CD4-positive, alpha-beta T cell treated with Interferon alpha-2 for 1 hour (primary cell): Measurements from ENCODE around the gene RUSC1.
A peak's percentile ranks its signal among the peaks of the same experiment; 100 is the strongest.

Source experiments
- DNase-seq, 2 donors: peaks; one replicate each; pipeline ENCODE4 v3.0.0-alpha.2; 2020 to 2022

RUSC1 gene

DNA sequence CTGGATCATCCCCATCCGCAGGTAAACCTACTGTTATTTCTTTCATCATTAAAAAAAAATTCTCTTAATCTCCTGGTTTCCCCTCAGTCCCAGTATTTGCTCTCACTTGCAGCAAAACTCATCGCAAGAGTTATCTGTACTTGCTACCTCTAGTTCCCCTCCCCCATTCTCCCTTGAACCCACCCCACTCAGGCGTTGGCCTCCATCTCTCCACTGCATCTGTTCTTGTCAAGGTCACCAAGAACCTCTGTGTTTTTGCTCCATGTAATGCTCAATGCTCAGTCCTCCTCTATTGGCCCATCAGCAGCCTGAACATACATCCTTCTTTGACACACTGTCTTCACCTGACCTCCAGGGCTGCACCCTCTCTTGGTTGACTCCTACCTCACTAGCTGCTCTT, 24.0 kb upstream of the RUSC1 start:
- DNase-seq = no peak

DNA sequence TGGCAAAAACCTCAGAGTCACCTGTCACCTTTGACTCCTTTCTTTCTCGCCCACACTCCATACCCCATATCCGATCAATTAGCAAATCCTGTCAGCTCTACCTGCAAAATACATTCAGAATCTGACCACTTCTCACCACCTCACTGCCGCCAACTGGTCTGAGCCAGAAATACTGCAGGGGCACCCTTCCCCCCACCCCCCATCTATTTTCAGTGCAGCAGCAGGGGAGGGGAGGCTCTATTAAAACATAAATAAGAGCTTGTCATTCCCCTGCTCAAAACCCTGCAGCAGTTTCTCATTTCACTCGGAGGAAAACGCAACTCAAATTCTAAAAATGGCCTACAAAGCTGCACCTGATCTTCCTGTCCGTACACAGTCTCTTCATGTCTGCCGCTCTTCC, 23.3 kb upstream of the RUSC1 start:
- no peak for DNase-seq

DNA sequence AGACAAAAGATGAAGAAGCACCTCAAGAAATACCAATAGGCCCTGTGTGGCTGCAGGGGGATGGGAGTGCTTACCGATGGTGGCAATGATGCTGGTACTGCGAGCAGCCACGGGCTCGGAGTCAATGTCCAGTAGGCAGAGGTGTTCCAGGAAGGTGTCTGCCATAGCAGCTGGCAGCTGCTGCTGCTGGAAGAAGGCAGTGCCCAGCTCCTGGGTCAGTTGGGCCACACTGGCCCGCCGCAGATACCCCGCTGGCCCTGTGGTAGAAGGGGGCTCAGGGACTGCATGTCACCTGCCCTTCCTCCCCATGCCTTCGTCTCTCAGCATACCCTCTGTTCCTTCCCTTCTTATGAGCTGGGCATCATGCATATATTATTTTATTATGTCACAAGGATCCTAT, 20.7 kb upstream of the RUSC1 start:
- DNase-seq = no peak

DNA sequence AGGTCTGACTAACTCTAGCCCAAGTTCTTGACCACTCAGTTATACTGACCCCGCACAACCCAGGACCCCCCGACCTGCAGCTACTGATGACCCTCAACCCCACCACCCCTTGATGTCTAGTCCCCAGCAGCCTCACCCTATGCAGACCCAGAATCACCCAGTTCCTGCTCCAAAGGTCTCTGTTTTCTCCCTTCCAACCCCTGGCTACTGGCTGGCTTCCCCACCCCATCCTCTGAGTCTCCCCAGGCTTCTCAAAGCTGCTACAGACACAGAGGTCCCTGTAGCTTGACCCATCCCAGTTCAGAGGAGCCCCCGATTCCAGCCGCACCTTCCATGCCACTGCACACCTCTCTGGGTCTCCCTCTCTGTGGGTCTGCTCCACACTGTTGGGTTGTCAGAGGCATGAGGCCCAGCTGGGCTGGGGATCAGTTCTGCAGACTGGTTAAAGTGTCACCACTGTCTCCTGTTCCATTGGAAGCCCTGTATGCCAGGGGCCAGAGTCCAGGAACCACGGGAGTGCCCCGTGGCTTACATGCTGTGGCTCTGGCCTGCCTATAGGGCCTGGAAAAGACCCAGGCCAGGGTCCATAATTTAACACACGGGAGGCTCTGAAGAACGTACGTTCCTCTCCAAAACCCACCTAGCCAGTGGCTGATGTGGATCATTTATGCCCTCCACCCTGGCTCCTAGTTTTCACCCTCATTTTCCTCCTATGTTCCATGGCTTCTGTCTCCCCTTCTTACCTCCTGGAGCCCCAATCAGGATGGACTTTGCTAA, 20.0 kb upstream of the RUSC1 start:
- no peak for DNase-seq

DNA sequence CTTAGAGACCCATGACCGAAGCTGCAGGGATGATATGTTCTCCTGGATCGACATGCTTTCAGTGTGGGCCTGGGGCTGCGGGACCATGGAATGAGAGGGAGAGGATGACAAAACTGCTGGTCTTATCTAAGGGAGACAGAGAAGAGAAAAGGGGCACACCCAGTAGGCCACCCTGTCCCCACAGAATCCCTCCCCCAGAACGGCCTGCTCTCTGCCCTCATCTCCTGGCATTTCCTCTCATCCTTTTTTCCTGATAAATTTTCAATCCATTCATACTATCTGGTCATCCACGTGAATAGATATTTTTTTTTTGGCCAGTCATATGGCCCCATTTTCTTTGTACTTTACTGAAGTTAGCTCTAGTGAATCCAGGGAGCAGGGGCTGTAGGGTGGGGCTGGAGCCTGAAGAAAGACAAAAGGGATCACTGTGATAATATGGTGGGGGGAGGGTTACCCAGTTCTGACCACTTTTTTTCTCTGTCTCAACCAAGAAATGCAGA, 19.3 kb upstream of the RUSC1 start, which contains the start of gene PKLR:
Gene PKLR (minus strand): TSS at position 97 of the 500 bp plus-strand sequence. CDS start 43 bp downstream, at position 54.
- DNase-seq = no peak

DNA sequence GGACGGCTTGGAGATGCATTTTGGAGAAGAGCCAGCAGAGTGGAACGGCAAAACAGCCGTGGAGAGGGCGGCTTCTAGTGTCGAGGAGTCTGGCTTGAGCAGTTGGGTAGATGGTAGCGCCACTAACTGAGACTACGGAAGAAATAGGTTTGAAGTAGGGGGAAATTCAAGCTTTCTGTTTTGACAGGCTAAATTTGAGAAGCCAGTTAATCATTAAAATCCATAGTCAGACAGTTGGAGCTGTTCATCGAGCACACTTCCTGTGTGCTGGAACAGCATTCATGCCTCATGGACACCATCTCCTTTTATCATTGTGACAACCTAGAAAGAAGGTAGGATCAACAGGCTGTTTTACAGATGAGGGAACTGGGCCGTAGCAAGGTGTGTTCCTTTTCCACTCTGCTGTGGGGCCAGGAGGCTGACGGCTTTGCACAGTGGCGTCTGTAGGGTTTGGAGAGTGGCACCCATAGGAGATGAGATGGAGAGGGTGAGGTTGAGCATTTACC, 16.1 kb upstream of the RUSC1 start:
- DNase-seq = no peak

DNA sequence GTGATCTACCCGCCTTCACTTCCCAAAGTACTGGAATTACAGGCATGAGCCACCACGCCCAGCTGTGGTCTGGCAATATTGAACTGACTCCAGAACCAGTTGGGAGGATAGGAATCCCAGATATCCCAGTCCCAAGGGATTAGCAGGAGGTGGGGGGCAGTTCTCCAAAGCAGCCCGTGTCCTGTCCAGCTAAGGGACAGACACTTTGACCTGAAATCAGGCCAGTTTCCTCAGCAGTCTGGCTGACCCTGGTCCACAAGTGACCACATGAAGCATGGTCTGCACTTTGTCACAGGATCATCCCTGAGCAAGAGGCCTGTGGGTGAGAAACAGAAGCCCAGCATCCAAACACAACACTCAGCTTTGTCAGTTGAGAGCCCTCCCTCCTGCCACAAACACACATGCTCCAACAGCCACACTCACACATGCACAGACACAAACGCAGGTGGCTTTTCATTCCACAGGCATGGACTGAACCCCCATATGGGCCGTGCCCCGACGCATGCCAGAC, 14.8 kb upstream of the RUSC1 start:
- DNase-seq = no peak

DNA sequence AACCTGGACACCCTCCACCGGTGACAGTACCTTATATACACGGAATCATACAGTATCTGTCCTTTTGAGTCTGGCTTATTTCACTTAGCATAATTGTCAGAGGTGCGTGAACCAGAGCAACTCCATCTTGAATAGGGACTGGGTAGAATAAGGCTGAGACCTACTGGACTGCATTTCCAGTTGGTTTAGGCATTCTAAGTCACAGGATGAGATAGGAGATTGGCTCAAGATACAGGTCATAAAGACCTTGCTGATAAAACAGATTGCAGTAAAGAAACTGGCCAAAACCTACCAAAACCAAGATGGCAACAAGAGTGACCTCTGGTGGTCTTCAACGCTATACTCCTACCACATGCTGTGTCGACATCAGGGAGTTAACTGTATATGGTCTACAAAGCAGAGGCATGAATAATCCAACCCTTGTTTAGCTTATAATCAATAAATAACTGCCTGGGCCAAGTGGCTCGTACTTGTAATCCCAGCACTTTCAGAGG, 13.4 kb upstream of the RUSC1 start:
- DNase-seq = peak in 1 of 2 donors; percentile 34

DNA sequence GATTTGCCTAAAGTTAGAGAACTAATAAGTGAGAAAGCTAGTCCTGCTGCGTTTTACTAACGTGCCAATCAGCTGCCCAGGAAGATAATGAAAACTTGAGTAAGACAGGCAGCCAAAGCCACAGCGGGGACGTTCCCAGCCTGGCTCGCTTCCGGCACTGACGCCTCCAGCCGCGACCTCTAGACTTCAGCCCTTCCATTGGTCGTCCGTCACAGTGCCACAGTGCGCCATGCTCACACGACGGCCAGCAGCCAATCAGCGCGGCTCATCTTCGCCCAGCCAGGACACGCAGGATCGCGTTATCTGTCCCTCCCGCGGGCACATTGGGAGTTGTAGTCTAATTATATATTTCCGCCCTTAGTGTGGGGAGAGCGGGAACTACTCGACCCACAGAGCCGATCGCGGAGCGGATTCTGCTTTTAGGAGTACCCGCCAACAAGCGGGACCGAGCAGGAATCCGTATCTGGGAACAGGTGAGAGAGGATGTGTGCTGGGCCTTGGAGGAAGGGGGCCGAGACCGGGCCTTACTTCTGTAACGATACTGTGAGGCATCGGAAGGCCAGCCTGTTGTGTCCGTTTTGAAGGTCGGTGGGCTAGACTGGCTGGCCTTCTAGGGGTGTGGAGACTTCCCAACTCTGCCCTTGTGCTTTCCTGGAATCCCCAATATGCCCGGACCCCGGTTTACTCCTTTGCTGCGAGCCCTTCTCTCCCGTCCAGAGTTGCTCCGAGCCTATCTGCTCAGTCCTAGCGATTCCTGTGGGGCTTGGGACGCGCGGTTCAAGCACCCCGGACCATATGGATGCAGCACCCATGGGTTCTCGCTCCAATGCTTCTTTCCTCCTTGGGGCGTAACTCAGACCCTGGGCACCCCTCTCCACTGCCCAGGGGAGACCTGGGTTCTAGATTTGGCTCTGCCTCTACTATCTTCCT, 11.9 kb upstream of the RUSC1 start, which contains the start of gene FDPS:
Gene FDPS (plus strand): TSS at position 374 of the 930 bp plus-strand sequence. CDS start 924 bp downstream, outside the sequence.
- DNase-seq = peak; percentile 98 to 99

DNA sequence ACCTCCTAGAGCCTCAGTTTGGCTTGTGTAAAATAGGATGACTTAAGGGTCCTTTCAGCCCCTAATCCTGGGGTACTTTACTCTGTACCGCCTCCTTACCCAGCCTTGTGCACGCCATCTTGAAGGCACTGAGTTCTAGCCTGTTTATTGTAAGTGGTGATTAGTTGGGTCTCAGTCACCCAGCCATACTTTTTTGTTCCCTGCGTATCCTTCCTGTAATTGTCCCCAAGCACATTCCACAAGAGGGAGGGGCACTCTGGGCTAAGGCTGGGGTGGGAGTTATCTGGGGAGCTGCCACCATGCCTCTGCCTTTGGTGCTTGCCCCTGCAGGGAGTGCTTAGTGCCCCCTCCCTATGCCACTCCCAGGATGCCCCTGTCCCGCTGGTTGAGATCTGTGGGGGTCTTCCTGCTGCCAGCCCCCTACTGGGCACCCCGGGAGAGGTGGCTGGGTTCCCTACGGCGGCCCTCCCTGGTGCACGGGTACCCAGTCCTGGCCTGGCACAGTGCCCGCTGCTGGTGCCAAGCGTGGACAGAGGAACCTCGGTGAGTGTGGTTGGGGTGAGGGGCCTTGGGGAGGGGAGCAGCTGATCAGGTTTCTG, 11.2 kb upstream of the RUSC1 start:
- DNase-seq = no peak

DNA sequence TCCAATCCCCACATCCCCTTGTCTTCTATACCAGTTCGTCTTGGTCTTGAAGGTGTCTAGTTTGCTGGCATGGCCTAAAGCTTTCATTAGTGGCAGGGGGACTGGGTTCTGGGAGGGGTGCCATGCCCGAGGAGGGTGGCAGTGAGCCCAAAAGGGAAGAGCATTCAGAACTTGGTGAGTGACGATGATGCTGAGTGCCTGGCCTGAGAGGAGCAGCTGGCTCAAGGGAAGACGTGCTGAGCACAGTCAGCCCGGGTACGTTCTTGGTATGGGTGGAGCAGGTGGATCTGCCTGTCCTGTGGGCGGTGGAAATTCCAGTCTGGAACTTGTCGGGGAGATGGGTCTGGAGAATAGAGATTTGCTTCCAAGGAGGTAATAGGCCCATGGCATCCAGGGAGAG, 7.4 kb upstream of the RUSC1 start:
- no peak for DNase-seq

DNA sequence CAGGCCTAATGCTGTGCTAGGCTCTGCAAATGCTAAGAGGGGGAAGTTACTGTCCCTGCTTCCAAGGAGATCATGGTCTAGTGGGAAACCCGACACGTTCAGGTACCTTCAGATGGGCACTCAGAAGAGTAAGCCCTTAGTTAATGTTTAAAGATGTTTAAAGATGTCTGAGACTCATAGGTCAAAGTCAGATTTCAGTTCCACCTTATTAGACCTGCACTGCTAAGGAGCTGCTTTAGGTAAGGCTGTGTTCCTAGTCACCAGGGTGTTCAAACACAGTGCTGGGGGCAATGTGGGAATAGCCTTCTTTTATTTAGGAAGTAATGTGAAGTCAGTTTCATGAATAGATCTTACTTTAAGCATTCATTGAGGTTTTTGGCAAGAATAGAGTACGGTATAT, 3.8 kb upstream of the RUSC1 start:
- no peak for DNase-seq

DNA sequence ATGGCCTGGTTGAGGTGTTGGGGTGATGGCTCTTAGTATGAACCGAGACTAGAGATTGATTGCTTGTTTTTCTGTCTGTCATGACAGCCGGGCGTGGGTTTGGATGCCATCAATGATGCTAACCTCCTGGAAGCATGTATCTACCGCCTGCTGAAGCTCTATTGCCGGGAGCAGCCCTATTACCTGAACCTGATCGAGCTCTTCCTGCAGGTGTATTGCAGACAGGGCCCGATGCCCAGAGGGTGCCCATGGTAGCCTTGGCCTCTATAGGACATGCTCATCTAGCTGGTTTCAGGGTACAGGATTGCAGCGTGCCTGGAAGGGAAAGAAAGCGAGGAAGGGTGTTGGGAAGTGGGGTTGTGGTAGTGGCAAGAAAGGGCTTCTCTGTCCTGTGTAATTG, 2.6 kb upstream of the RUSC1 start:
- DNase-seq = no peak

DNA sequence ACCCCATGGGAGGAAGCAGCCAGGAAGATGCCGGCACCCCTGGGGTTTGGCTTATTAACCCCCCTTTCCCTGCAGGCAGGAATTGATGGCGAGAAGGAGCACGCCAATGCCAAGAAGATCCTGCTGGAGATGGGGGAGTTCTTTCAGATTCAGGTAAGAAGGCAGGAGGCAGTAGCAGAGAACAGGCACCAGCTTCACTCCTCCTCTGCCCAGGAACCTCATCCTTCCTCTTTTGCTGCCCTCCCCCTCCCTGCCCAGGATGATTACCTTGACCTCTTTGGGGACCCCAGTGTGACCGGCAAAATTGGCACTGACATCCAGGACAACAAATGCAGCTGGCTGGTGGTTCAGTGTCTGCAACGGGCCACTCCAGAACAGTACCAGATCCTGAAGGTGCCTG, 1.2 kb upstream of the RUSC1 start:
- no peak for DNase-seq

DNA sequence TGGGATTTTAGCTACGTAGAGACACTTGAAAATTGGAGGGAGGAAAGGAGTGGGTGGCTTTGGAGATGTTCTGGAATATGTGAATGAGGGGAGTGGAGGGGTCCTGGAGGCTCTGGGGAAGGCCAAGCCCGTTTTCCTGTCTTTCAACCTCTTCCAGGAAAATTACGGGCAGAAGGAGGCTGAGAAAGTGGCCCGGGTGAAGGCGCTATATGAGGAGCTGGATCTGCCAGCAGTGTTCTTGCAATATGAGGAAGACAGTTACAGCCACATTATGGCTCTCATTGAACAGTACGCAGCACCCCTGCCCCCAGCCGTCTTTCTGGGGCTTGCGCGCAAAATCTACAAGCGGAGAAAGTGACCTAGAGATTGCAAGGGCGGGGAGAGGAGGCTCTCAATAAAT, 442 bp upstream of the RUSC1 start:
- no peak for DNase-seq

DNA sequence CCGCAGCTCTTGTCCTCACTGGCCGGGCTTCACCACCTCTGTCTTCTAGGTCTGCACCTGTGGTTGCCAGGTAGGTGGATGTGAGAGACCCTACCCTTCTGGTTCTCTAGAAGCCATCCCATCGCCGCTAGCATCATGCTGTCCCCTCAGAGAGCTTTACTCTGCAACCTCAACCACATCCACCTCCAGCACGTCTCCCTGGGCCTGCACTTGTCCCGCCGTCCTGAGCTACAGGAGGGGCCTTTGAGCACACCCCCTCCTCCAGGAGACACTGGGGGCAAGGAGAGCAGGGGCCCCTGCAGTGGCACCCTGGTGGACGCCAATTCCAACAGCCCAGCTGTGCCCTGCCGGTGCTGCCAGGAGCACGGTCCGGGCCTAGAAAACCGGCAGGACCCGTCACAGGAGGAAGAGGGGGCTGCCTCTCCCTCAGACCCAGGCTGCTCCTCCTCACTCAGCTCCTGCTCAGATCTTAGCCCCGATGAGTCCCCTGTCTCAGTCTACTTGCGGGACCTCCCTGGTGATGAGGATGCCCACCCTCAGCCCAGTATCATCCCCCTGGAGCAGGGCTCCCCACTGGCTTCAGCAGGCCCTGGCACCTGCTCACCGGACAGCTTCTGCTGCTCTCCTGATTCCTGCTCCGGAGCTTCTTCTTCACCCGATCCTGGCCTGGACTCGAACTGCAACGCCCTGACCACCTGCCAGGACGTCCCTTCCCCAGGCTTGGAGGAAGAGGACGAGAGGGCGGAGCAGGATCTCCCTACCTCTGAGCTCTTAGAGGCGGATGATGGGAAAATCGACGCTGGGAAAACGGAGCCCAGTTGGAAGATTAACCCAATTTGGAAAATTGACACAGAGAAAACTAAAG, 1.2 kb downstream of the RUSC1 start:
- no peak for DNase-seq

DNA sequence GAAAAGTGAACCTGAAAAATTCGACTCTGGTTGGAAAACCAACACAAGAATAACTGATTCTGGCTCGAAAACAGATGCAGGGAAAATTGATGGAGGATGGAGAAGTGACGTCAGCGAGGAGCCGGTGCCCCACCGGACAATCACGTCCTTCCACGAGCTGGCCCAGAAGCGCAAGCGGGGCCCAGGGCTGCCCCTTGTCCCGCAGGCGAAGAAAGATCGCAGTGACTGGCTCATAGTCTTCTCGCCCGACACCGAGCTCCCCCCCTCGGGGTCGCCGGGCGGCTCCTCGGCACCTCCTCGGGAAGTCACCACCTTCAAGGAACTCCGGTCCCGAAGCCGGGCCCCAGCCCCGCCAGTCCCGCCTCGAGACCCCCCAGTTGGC, 1.9 kb downstream of the RUSC1 start:
- no peak for DNase-seq

DNA sequence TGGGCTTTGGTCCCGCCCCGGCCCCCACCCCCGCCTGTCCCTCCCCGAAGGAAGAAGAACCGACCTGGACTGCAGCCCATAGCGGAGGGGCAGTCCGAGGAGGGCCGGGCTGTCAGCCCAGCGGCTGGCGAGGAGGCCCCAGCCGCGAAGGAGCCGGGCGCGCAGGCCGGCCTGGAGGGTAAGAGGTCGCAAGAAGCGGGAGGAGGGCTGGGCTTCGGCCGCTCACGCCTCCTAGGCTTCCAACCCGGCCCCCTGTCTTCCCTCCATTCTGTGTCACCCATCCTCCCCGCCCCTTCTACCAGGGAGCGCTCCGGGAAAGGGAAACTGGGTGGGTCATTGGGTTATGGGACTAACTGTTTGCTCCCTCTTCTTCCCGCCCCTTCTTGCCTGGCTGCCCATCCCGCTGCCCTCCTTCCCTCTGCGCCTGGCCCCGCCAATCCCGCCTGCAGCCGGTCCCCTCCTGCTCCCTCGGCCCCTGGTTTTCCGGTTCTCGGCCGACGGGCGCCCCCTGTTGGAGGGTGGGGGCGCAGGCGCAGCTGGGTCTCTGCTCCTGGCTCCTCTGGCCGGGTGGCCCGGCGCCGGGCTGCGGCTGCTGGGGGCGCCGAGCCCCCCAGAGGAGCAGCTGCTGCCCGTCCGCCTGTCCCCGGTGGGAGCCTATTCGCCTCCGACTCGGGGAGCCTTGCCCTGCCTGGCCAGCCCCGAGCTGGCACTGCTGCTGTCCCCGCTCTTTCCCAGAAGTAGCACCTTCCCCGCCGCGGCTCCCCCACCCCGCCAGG, 2.4 kb downstream of the RUSC1 start:
- peak; percentile 78 to 85 for DNase-seq

DNA sequence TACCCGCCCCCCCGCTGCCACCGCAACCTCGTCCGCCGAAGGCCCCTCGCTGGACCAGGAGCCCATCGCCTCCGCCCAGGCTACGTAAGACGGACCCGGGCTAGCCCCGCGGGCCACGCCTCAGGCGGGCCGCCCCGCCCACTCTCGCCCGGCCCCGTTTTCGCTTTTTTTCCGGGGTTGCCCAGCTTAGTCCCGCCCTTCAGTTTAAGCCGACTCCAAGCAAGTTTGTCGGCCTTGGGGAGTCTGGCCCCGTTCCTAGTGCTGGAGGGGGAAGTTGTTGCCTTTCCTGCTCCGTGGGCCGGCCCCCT, 3.0 kb downstream of the RUSC1 start:
- DNase-seq = peak; percentile 78 to 87

DNA sequence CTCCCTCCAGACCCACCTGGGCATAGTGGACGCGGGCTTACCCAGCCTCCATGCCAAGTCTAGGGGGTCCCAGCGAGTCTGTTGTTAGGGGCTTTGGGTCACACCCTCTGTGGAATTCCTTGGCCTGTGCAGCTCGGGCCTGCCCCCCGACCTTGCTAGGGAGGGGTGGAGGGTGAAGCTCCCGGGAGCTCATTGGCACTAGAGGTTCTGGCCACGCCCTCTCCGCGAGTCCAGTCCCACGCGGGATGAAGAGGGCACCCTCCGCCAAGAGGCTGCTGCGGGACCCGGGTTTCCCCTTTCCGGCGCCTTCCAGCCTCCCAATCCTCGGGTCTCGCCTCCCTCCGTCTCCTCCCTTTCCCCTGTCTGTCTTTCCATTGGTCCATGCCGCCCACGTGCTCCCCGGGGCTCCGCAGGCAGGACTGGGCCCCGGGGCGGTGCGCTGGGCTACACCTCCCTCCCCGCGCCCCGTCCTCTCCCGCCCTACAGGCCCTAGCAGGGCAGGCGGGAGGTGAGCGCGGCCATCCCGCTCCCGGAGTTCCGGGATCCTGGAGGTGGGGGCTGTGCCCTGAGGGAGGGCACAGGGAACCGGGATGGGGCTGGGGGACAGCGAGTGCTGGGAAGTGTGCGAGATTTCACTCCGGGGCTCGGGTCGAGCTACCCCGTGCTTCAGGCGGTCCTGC, 3.5 kb downstream of the RUSC1 start:
- peak; percentile 87 to 91 for DNase-seq
